ENCODE data around the gene ALKBH5. TPM values are rescaled to one million over a fixed set of nuclear protein-coding genes. Genes with fewer than 3 reads are reported as not detected.

ALKBH5 gene
- polyA plus RNA-seq, 2 of the 4 experiments (the other 2 are of a cell fraction), result 57.9 to 105 TPM

DNA sequence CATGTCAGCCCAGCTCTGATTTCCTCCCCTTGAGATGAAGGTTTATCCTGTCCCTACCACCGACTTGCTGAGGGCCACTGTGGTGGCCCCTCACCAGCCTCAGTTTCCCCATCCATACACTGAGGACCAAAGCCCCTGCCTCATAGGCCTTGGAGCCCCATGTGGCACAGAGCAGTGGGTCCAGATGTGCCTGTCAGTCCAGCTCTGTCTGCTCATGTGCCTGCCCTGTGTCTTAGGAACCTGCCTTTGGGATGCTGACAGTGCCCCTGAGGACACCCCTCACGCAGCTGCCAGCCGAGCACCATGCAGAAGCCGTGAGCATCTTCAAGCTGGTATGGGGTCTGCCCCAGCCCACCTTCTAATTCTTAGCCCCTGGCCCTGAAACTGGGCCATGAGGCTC, 39.4 kb upstream of the ALKBH5 start:
- no peak for ATAC-seq
- H3K4me1 ChIP-seq, result no peaks in the 10 kb centered on the region
- TF ChIP-seq, protein P1, sequence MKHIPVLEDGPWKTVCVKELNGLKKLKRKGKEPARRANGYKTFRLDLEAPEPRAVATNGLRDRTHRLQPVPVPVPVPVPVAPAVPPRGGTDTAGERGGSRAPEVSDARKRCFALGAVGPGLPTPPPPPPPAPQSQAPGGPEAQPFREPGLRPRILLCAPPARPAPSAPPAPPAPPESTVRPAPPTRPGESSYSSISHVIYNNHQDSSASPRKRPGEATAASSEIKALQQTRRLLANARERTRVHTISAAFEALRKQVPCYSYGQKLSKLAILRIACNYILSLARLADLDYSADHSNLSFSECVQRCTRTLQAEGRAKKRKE (CRISPR knock-in tag; IDR thresholded peaks at IDR 0.05; ENCODE audit: low read depth), result no peak
- TF ChIP-seq MAX (IDR thresholded peaks at IDR 0.05) (no peak), FOSB (CRISPR knock-in tag; IDR thresholded peaks at IDR 0.05) (no peak), RARB (CRISPR knock-in tag; IDR thresholded peaks at IDR 0.05) (no peak), EP300 (IDR thresholded peaks at IDR 0.05) (no peak), HEYL (CRISPR knock-in tag; IDR thresholded peaks at IDR 0.05) (no peak), PHF8 (IDR thresholded peaks at IDR 0.05; ENCODE audit: borderline replicate concordance, low read depth) (no peak), CTCF (IDR thresholded peaks at IDR 0.05) (no peak), RFX5 (IDR thresholded peaks at IDR 0.05) (no peak), NR3C1 (IDR thresholded peaks at IDR 0.05) (no peak), ZNF302 (CRISPR knock-in tag; IDR thresholded peaks at IDR 0.05) (no peak), MAFK (IDR thresholded peaks at IDR 0.05; ENCODE audit: partially characterized antibody) (no peak), JUN (IDR thresholded peaks at IDR 0.05) (no peak), SREBF2 (IDR thresholded peaks at IDR 0.05) (no peak)
- TF ChIP-seq, protein P2, sequence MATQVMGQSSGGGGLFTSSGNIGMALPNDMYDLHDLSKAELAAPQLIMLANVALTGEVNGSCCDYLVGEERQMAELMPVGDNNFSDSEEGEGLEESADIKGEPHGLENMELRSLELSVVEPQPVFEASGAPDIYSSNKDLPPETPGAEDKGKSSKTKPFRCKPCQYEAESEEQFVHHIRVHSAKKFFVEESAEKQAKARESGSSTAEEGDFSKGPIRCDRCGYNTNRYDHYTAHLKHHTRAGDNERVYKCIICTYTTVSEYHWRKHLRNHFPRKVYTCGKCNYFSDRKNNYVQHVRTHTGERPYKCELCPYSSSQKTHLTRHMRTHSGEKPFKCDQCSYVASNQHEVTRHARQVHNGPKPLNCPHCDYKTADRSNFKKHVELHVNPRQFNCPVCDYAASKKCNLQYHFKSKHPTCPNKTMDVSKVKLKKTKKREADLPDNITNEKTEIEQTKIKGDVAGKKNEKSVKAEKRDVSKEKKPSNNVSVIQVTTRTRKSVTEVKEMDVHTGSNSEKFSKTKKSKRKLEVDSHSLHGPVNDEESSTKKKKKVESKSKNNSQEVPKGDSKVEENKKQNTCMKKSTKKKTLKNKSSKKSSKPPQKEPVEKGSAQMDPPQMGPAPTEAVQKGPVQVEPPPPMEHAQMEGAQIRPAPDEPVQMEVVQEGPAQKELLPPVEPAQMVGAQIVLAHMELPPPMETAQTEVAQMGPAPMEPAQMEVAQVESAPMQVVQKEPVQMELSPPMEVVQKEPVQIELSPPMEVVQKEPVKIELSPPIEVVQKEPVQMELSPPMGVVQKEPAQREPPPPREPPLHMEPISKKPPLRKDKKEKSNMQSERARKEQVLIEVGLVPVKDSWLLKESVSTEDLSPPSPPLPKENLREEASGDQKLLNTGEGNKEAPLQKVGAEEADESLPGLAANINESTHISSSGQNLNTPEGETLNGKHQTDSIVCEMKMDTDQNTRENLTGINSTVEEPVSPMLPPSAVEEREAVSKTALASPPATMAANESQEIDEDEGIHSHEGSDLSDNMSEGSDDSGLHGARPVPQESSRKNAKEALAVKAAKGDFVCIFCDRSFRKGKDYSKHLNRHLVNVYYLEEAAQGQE (IDR thresholded peaks at IDR 0.05), result no peak
- TF ChIP-seq, protein P3, sequence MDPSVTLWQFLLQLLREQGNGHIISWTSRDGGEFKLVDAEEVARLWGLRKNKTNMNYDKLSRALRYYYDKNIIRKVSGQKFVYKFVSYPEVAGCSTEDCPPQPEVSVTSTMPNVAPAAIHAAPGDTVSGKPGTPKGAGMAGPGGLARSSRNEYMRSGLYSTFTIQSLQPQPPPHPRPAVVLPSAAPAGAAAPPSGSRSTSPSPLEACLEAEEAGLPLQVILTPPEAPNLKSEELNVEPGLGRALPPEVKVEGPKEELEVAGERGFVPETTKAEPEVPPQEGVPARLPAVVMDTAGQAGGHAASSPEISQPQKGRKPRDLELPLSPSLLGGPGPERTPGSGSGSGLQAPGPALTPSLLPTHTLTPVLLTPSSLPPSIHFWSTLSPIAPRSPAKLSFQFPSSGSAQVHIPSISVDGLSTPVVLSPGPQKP (IDR thresholded peaks at IDR 0.05; ENCODE audit: low read depth, low read length), result no peak
- CTCF ChIA-PET, result interaction anchor here (0.8 to 6.5 kb wide), 6 partner anchors 9 to 104 kb away, joined by 3 to 67 read pairs (median 6); partner anchors contain the start of gene ALKBH5
- POLR2A ChIA-PET, result no interaction called here
- WGBS (ENCODE audit: missing lambda C conversion rate), result 75% methylated on average over 4 of the region's 4 CpGs
- no peak overlapping the region for H3K4me2 ChIP-seq
- H3K9me3 ChIP-seq, result no peaks in the 10 kb centered on the region
- H3K27ac ChIP-seq, result no peak overlapping the region
- FAIRE-seq, result no peak
- no peak for DNase-seq (ENCODE audit: low read depth in 1 of 2, low spot score in 1 of 2)
- no peak overlapping the region for H3K4me3 ChIP-seq

DNA sequence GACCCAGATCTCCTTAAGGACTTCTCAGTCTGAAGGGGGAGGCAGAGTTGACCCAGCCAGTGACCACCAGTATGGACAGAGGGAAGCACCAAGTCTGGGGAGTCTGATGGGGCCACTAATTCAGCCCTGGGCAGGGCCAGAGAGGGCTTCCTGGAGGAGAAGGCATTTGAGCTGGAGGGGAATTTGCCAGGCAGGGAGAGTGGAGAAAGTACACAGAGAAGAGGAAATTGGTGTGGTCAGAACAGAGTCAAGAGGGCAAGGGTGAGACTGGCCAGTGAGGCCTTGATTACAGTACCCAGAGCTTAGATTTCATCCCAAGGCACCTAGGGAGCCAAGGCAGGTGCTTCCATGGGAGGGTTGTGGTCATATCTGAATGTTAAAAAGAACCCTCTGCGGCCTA, 38.8 kb upstream of the ALKBH5 start:
- Histone ChIP-seq H3K27ac (no peak overlapping the region), H3K9me3 (no peaks in the 10 kb centered on the region), H3K4me1 (no peaks in the 10 kb centered on the region), H3K4me2 (no peak overlapping the region), H3K4me3 (no peak overlapping the region)
- TF ChIP-seq CTCF (IDR thresholded peaks at IDR 0.05) (no peak), KDM1A (IDR thresholded peaks at IDR 0.05; ENCODE audit: low read depth) (no peak)
- TF ChIP-seq, protein P4, sequence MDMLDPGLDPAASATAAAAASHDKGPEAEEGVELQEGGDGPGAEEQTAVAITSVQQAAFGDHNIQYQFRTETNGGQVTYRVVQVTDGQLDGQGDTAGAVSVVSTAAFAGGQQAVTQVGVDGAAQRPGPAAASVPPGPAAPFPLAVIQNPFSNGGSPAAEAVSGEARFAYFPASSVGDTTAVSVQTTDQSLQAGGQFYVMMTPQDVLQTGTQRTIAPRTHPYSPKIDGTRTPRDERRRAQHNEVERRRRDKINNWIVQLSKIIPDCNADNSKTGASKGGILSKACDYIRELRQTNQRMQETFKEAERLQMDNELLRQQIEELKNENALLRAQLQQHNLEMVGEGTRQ (IDR thresholded peaks at IDR 0.05), result no peak
- ChIA-PET CTCF (interaction anchor here (1.0 to 2.2 kb wide), 3 partner anchors 17 to 38 kb away, joined by 3 to 8 read pairs (median 3); partner anchors contain the start of gene ALKBH5), POLR2A (interaction anchor here (0.7 kb wide), 1 partner anchor 314 kb away, joined by 5 read pairs; no protein-coding TSS in a partner anchor)
- ATAC-seq (no peak), DNase-seq (ENCODE audit: low read depth in 1 of 2, low spot score in 1 of 2) (no peak), FAIRE-seq (no peak)
- 80% methylated on average over 1 of the region's 1 CpG for WGBS (ENCODE audit: missing lambda C conversion rate)
